ENCODE measurements around the gene SELENOS.

The SELENOS gene

DNA sequence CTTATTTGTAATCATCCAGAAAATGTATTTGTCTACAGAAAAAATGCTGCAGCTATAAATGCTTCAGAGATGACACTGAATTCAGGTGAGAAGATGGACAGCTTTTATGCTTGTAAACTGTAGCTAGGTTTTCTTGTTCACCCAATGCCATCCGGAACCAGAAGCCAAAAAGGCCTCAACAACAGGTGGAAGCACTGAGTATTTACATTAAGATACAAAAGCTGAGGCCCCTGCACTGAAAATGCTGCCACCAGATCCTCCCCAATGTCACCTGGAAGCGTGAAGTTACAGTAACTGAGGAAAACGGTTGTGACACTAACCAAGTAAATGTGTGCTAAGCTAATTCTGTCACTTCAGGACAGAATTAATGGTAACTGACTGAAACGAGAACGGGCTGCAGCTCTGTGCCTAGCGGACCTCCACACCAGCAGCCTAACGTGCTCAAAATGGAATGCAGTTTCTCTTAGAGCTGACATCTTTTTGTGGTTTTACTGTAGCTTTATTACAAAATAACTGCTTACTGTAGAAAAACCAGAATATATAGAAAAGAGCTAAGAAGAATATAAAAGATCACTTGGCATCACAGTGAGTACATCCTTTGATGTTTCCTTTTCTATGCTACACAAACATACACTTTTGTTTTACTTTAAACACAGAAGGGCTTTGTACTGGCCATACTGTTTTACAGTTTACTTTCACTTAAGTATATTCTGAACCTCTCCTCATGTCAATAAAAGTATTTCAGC lies 33.1 kb downstream of the SELENOS start:
- TF ChIP-seq, protein P1, sequence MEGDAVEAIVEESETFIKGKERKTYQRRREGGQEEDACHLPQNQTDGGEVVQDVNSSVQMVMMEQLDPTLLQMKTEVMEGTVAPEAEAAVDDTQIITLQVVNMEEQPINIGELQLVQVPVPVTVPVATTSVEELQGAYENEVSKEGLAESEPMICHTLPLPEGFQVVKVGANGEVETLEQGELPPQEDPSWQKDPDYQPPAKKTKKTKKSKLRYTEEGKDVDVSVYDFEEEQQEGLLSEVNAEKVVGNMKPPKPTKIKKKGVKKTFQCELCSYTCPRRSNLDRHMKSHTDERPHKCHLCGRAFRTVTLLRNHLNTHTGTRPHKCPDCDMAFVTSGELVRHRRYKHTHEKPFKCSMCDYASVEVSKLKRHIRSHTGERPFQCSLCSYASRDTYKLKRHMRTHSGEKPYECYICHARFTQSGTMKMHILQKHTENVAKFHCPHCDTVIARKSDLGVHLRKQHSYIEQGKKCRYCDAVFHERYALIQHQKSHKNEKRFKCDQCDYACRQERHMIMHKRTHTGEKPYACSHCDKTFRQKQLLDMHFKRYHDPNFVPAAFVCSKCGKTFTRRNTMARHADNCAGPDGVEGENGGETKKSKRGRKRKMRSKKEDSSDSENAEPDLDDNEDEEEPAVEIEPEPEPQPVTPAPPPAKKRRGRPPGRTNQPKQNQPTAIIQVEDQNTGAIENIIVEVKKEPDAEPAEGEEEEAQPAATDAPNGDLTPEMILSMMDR (IDR thresholded peaks at IDR 0.05; ENCODE audit: insufficient read depth, low read depth, low read length, missing control alignments): no peak
- H3K4me3 ChIP-seq (ENCODE audit: low read length): no peak overlapping the region
- no peak for DNase-seq (ENCODE audit: low read depth)

DNA sequence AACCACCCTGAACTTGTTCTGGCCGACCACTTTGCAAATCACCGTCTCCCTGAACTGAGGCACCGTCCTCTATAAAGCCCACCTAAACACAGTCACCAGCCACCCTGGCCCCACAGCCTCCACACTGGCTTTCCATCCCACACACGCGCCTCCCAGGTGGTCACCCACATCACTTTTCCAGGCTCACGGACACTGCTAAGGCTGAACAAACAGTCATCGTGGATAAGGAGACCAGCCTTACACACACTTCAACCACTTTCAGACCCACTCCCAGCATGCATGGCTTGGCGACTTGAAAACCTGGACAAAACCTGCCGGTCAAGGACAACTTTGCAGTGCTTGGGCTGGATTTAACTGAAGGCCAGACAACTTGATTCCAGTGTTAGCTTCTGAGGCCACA lies 33.9 kb downstream of the SELENOS start:
- TF ChIP-seq, protein P1 (IDR thresholded peaks at IDR 0.05; ENCODE audit: insufficient read depth, low read depth, low read length, missing control alignments): no peak
- H3K4me3 ChIP-seq (ENCODE audit: low read length): no peak overlapping the region
- DNase-seq (ENCODE audit: low read depth): no peak

DNA sequence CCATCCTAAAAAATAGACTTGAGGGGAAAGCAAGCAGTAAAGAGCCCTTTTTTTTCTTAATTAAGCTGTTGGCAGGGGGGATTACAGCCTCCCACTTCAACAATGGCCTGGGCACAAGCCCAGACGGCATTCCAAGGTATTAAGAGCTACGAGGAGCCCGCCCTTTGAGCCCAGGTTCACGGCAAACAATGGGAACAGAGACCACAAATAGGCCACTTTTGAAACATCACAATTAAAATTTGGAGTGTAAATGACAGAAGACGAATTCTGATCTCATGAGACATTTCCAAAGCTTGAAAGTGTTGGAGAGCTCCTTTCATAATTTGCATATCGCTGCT lies 34.3 kb downstream of the SELENOS start:
- no peak overlapping the region for H3K4me3 ChIP-seq (ENCODE audit: low read length)
- TF ChIP-seq, protein P1 (IDR thresholded peaks at IDR 0.05; ENCODE audit: insufficient read depth, low read depth, low read length, missing control alignments): no peak
- no peak for DNase-seq (ENCODE audit: low read depth)

DNA sequence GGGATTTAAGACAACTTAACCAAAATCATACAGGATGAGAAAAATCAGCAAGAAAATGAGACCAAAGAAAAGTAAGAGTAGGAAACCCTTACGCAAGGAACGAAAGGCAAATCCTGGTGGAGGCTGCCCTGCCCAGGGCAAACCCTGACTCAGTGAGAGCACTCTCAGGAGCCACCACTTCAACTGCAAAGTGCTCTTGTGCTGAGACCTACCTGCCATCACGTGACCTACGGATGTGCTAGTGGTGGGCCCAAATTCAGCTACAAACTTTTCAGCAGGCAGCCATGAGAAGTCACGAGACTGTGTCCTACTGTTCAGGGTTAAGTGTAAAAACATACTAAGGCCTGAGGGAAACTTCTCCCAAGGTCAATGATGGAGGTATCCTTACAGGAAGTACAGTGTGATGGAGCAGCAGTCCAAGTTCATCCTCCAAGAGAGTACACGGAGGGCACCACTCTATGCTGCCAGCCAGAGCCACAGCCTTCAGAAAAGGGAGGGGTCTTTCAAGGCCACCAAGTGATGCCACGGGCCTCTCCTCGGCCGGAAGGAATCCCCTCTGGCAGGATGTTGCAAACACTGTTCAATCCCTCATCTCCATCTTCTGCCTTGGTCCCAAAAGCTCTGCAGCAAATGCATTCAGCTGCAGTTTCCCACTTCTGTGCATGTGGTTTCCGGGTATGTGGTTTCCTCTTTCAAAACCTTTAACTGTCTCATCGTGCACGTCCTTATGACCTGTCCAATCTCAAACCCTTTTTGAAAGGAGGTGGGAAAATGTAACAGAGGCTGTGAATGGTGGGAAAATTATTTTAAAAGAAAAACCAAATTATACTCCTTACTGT lies 34.9 kb downstream of the SELENOS start:
- H3K4me3 ChIP-seq (ENCODE audit: low read length): no peak overlapping the region
- peak; percentile 48 for DNase-seq (ENCODE audit: low read depth)
- TF ChIP-seq, protein P1 (IDR thresholded peaks at IDR 0.05; ENCODE audit: insufficient read depth, low read depth, low read length, missing control alignments): no peak

DNA sequence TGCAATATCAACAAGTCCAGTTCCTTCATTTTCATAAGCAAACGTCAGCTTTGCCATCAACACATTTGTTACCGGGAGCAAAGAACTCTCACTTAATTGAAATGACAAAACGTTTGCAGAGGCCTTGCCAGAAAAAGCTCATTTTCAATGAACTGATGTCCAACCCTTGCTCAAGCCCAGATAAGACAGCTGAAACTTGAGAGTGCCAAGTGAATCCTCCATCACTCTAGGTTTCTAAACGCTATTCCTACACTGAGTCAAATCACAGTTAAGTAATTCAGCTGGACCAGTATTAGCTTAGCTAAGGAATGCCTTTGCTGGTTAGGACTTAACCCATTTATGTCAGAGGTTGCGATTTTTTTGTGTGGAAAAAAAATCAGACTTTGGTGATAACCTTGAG lies 36.9 kb downstream of the SELENOS start:
- no peak for DNase-seq (ENCODE audit: low read depth)
- no peak overlapping the region for H3K4me3 ChIP-seq (ENCODE audit: low read length)

DNA sequence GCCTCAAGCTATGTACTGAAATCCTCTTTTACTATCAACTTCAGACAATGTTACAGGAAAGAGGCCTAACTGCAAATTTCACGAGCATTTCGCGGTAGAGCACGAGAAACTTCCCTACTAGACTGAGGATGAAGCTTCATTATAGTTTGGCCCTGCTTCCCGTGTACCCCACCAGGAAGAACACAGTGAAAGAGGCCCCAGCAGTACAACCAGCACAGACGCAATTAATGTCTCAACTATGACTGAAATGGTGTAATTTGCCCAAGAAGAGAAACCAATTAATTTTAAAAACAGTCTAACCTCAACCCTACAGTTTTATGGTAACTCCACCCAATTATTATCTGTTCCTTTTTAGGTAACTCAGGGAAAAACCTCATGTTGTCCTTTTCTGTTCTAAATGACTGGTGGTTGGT lies 37.6 kb downstream of the SELENOS start:
- no peak overlapping the region for H3K4me3 ChIP-seq (ENCODE audit: low read length)
- TF ChIP-seq, protein P1 (IDR thresholded peaks at IDR 0.05; ENCODE audit: insufficient read depth, low read depth, low read length, missing control alignments): no peak
- no peak for DNase-seq (ENCODE audit: low read depth)

More for the DNA sequence above, 36.9 kb downstream of the SELENOS start:
- TF ChIP-seq, protein P1 (IDR thresholded peaks at IDR 0.05; ENCODE audit: insufficient read depth, low read depth, low read length, missing control alignments): no peak
